ENCODE results near the gene ERC1. TPM values are rescaled to one million over a fixed set of nuclear protein-coding genes. Genes with fewer than 3 reads are reported as not detected.

The ERC1 gene
- total and polyA plus RNA-seq, 2 donors (not counting 1 experiment from before 2014, with no cell fraction given), result 19.7 to 34.5 TPM

- Histone ChIP-seq H3K27ac (ENCODE audit: insufficient read depth, low read length) (no peak overlapping the region), H3K9me3 (ENCODE audit: control insufficient read depth, insufficient read depth, low read depth, low read length) (no peaks in the 10 kb centered on the region), H3K27me3 (ENCODE audit: control insufficient read depth, insufficient read depth, low read length) (no peaks in the 10 kb centered on the region), H3K4me1 (ENCODE audit: control insufficient read depth, extremely low read depth, insufficient read depth, low read length) (peaks cover 13% of the 10 kb centered on the region), H2AFZ (ENCODE audit: low read length) (no peak overlapping the region), H3K36me3 (ENCODE audit: control insufficient read depth, insufficient read depth, low read length) (no peaks in the 10 kb centered on the region), H3K4me2 (ENCODE audit: extremely low read depth, insufficient read depth, low read length) (no peak overlapping the region), H4K20me1 (ENCODE audit: control insufficient read depth, extremely low read depth, insufficient read depth, low read length) (no peaks in the 10 kb centered on the region), H3K4me3 (replicated peaks in 1 of 4; ENCODE audit: control extremely low read depth in 1 of 4, insufficient read depth in 1 of 4, low read depth in 3 of 4, low read length in 4 of 4) (no peak overlapping the region), H3K9ac (ENCODE audit: insufficient read depth, low read length) (no peak overlapping the region), H3K79me2 (ENCODE audit: control insufficient read depth, insufficient read depth, low read length) (no peaks in the 10 kb centered on the region)
- TF ChIP-seq, protein P1, sequence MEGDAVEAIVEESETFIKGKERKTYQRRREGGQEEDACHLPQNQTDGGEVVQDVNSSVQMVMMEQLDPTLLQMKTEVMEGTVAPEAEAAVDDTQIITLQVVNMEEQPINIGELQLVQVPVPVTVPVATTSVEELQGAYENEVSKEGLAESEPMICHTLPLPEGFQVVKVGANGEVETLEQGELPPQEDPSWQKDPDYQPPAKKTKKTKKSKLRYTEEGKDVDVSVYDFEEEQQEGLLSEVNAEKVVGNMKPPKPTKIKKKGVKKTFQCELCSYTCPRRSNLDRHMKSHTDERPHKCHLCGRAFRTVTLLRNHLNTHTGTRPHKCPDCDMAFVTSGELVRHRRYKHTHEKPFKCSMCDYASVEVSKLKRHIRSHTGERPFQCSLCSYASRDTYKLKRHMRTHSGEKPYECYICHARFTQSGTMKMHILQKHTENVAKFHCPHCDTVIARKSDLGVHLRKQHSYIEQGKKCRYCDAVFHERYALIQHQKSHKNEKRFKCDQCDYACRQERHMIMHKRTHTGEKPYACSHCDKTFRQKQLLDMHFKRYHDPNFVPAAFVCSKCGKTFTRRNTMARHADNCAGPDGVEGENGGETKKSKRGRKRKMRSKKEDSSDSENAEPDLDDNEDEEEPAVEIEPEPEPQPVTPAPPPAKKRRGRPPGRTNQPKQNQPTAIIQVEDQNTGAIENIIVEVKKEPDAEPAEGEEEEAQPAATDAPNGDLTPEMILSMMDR (conservative IDR thresholded peaks at IDR 0.05 in 1 of 2, IDR thresholded peaks at IDR 0.05 in 1 of 2; ENCODE audit: low read depth in 1 of 2, low read length in 2 of 2), result peak in 1 of 2 donors; percentile 14
- TF ChIP-seq EZH2 (IDR thresholded peaks at IDR 0.05; ENCODE audit: low read length, missing control alignments), result no peak
- DNase-seq (ENCODE audit: low read depth in 2 of 2), result peak in 1 of 2 donors; percentile 27
These were observed 288.0 kb downstream of the ERC1 start for GRCh38 chr12:1279050-1279449.

GRCh38 chr12:1280059-1280458 is 289.0 kb downstream of the ERC1 start:
- no peak for TF ChIP-seq EZH2 (IDR thresholded peaks at IDR 0.05; ENCODE audit: low read length, missing control alignments)
- TF ChIP-seq, protein P1 (conservative IDR thresholded peaks at IDR 0.05 in 1 of 2, IDR thresholded peaks at IDR 0.05 in 1 of 2; ENCODE audit: low read depth in 1 of 2, low read length in 2 of 2), result no peak
- no peak overlapping the region for H3K4me2 ChIP-seq (ENCODE audit: extremely low read depth, insufficient read depth, low read length)
- no peaks in the 10 kb centered on the region for H3K79me2 ChIP-seq (ENCODE audit: control insufficient read depth, insufficient read depth, low read length)
- no peak overlapping the region for H3K27ac ChIP-seq (ENCODE audit: insufficient read depth, low read length)
- H3K9ac ChIP-seq (ENCODE audit: insufficient read depth, low read length), result no peak overlapping the region
- H3K36me3 ChIP-seq (ENCODE audit: control insufficient read depth, insufficient read depth, low read length), result no peaks in the 10 kb centered on the region
- no peak overlapping the region for H2AFZ ChIP-seq (ENCODE audit: low read length)
- H3K4me3 ChIP-seq (replicated peaks in 1 of 4; ENCODE audit: control extremely low read depth in 1 of 4, insufficient read depth in 1 of 4, low read depth in 3 of 4, low read length in 4 of 4), result no peak overlapping the region
- no peaks in the 10 kb centered on the region for H3K27me3 ChIP-seq (ENCODE audit: control insufficient read depth, insufficient read depth, low read length)
- DNase-seq (ENCODE audit: low read depth in 2 of 2), result no peak
- H4K20me1 ChIP-seq (ENCODE audit: control insufficient read depth, extremely low read depth, insufficient read depth, low read length), result no peaks in the 10 kb centered on the region
- H3K9me3 ChIP-seq (ENCODE audit: control insufficient read depth, insufficient read depth, low read depth, low read length), result no peaks in the 10 kb centered on the region
- H3K4me1 ChIP-seq (ENCODE audit: control insufficient read depth, extremely low read depth, insufficient read depth, low read length), result peaks cover 13% of the 10 kb centered on the region

DNA sequence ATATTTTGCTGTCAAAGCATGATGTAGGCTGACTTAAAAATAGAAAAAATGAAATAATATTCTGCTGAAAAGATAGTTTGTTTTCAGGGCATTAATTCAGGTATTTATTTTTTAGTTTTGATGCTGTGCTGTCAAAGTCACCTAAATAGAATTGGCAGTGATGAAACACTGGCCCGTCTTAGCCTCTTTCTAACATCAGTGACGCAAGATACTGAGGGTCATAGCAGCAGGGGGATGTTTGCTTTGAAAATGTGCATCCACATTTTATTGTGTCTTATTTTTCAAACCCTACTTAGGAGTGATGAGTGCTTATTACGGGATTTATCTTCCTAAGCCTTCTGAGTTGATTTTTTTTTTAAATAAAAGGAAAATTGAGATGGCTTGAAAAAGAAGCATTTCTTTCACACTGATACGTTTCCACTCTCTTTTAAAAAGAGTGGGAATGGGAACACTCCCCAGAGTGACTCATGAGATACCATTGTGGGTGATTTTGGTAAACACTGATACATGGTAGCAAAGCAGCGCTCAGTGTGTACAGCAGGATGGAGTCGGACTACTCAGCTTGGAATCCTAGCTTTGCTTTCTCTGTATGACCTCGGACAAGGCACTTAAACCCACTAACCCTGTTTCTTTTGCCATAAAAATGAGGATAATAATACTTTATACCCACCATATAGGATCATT is 290.8 kb downstream of the ERC1 start:
- peak; percentile 81 to 85 for DNase-seq (ENCODE audit: low read depth in 2 of 2)
- Histone ChIP-seq H3K27me3 (ENCODE audit: control insufficient read depth, insufficient read depth, low read length) (no peaks in the 10 kb centered on the region), H3K4me2 (ENCODE audit: extremely low read depth, insufficient read depth, low read length) (peak overlapping the region; percentile 77), H3K9ac (ENCODE audit: insufficient read depth, low read length) (no peak overlapping the region), H3K27ac (ENCODE audit: insufficient read depth, low read length) (peak overlapping the region; percentile 58), H3K36me3 (ENCODE audit: control insufficient read depth, insufficient read depth, low read length) (no peaks in the 10 kb centered on the region), H4K20me1 (ENCODE audit: control insufficient read depth, extremely low read depth, insufficient read depth, low read length) (no peaks in the 10 kb centered on the region), H2AFZ (ENCODE audit: low read length) (no peak overlapping the region), H3K4me3 (replicated peaks in 1 of 4; ENCODE audit: control extremely low read depth in 1 of 4, insufficient read depth in 1 of 4, low read depth in 3 of 4, low read length in 4 of 4) (peak overlapping the region in 1 of 4 experiments; percentile 9), H3K9me3 (ENCODE audit: control insufficient read depth, insufficient read depth, low read depth, low read length) (no peaks in the 10 kb centered on the region), H3K79me2 (ENCODE audit: control insufficient read depth, insufficient read depth, low read length) (no peaks in the 10 kb centered on the region), H3K4me1 (ENCODE audit: control insufficient read depth, extremely low read depth, insufficient read depth, low read length) (peaks cover 13% of the 10 kb centered on the region)
- no peak for TF ChIP-seq EZH2 (IDR thresholded peaks at IDR 0.05; ENCODE audit: low read length, missing control alignments)
- TF ChIP-seq, protein P1 (conservative IDR thresholded peaks at IDR 0.05 in 1 of 2, IDR thresholded peaks at IDR 0.05 in 1 of 2; ENCODE audit: low read depth in 1 of 2, low read length in 2 of 2), result no peak
